OCI-LY7 (cell line): Measurements from ENCODE around the gene MRPL36. TPM values are rescaled to one million over a fixed set of nuclear protein-coding genes. Genes with fewer than 3 reads are reported as not detected.

ENCODE experiments used
- BruUV-seq: library from RNA; stranded (reverse); fragments of 400-500 nt; replicated peaks from 2 replicates; lab custom pipeline; 2021; lab: Mats Ljungman, UMichigan
- CTCF ChIA-PET: fragments of 300-600 bp; sonication (Branson Sonifier 250); formaldehyde crosslinking; loops from one replicate; lab custom pipeline; 2022; ENCODE audit warnings: antibody characterized with exemption; ENCODE audit not compliant: unreplicated experiment; lab: Charles Lee
- POLR2A ChIA-PET: fragments of 300-600 bp; sonication (Branson Sonifier 250); formaldehyde crosslinking; loops from one replicate; lab custom pipeline; 2022; ENCODE audit warnings: antibody characterized with exemption; lab: Charles Lee
- DNase-seq: peaks from one replicate; pipeline ENCODE4 v3.0.0-alpha.2; 2015; ENCODE audit warnings: low spot score
- H2AFZ ChIP-seq: fragments of 200-600 bp; sonication (generic), shearing (Covaris generic); 2 replicates; pipeline ENCODE4 v1.6.1; 2014; ENCODE audit warnings: mild to moderate bottlenecking, antibody characterized with exemption, low read length, moderate library complexity
- H3K27ac ChIP-seq: fragments of 200-600 bp; sonication (generic); 2 replicates; pipeline ENCODE4 v1.5.1; 2014; ENCODE audit warnings: mixed run types, low read depth, mild to moderate bottlenecking, moderate library complexity, low read length, inconsistent platforms; ENCODE audit not compliant: poor library complexity, severe bottlenecking
- H3K36me3 ChIP-seq: fragments of 200-600 bp; sonication (generic); 2 replicates; pipeline ENCODE4 v1.6.1; 2014; ENCODE audit warnings: mild to moderate bottlenecking, antibody characterized with exemption, low read length, moderate library complexity, mixed read lengths; ENCODE audit not compliant: insufficient read depth
- H3K4me1 ChIP-seq: fragments of 200-600 bp; sonication (generic); 2 replicates; pipeline ENCODE4 v1.5.1; 2014; ENCODE audit warnings: mild to moderate bottlenecking, low read length; ENCODE audit not compliant: insufficient read depth, poor library complexity, severe bottlenecking
- H3K4me2 ChIP-seq: fragments of 200-600 bp; sonication (generic); 2 replicates; pipeline ENCODE4 v1.6.1; 2014; ENCODE audit warnings: mild to moderate bottlenecking, low read length
- H3K4me3 ChIP-seq: fragments of 200-600 bp; sonication (generic); 2 replicates; pipeline ENCODE4 v1.5.1; 2014; ENCODE audit warnings: mild to moderate bottlenecking, low read depth, low read length; ENCODE audit not compliant: poor library complexity, severe bottlenecking
- H3K79me2 ChIP-seq: fragments of 200-600 bp; sonication (generic); 2 replicates; pipeline ENCODE4 v1.6.1; 2016; ENCODE audit warnings: low read depth, mild to moderate bottlenecking, low read length, moderate library complexity, mixed read lengths; ENCODE audit not compliant: insufficient read depth
- H3K9me2 ChIP-seq: fragments of 200-600 bp; sonication (generic); 2 replicates; pipeline ENCODE4 v1.6.1; 2016; ENCODE audit warnings: mild to moderate bottlenecking, low read length, mixed read lengths; ENCODE audit not compliant: insufficient read depth
- H3K9me3 ChIP-seq: fragments of 200-600 bp; sonication (generic); 2 replicates; pipeline ENCODE4 v1.6.1; 2014; ENCODE audit warnings: mild to moderate bottlenecking, mixed run types, low read length, mixed read lengths
- H4K20me1 ChIP-seq: fragments of 200-600 bp; sonication (generic); 2 replicates; pipeline ENCODE4 v1.6.1; 2014; ENCODE audit warnings: mild to moderate bottlenecking, antibody characterized with exemption, low read length, moderate library complexity, mixed read lengths; ENCODE audit not compliant: insufficient read depth
- CTCF ChIP-seq: fragments of 200-600 bp; sonication (generic); conservative IDR thresholded peaks from 2 replicates; pipeline ENCODE4 v1.5.1; 2014; ENCODE audit warnings: mild to moderate bottlenecking, antibody characterized with exemption, low read length, moderate library complexity, mixed read lengths
- EZH2phosphoT487 ChIP-seq: fragments of 200-600 bp; sonication (generic); IDR thresholded peaks from 2 replicates; pipeline ENCODE4 v1.6.1; 2018; ENCODE audit warnings: low read depth, borderline replicate concordance, mild to moderate bottlenecking, mixed run types, antibody characterized with exemption, low read length, moderate library complexity, mixed read lengths
- intact Hi-C: fragments of 100-400 bp; cut with micrococcal nuclease; formaldehyde crosslinking; loops from one replicate; pipeline ENCODE4 v1.10.0; 2022; ENCODE audit not compliant: unreplicated experiment
- total RNA-seq, 2 experiments: library from RNA; depleted of rRNA in 1 of 2; stranded (reverse); fragments of >200 nt in 1 of 2; shearing (Covaris generic) in 1 of 2; gene quantifications; 2 replicates each; pipeline ENCODE4 v1.2.3, GENCODE V29; 2014 to 2022

Gene MRPL36
- total RNA-seq, 2 experiments from 2014 or later, result 91.7 to 93.8 TPM

DNA sequence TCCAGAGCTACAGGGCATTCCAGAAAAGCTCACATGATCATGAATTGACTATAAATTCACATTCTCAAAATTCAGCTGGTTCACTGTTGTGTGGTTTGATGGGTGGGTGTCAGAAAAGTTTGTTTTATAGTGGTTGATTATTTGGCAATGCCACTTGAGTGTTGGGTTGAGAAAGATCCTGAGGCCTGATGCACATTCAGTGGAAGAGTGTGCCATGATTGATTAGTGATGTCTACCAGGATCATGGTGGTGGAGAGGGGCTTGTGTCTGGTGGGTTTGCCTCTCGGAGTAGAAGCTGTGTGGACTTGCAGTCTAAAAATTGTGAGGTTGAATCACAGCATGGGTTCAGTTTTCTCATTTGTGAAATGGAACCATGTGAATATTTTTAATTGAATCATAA lies 3.6 kb upstream of the MRPL36 start:
- Histone ChIP-seq H3K36me3 (peaks cover 64% of the 10 kb centered on the region), H3K4me1 (peaks cover 16% of the 10 kb centered on the region), H3K4me2 (no peak overlapping the region), H3K9me3 (no peaks in the 10 kb centered on the region), H3K79me2 (peaks cover 66% of the 10 kb centered on the region), H3K4me3 (no peak overlapping the region), H2AFZ (no peak overlapping the region), H4K20me1 (peaks cover 5% of the 10 kb centered on the region; the same call in 1 of the 2 replicates), H3K9me2 (no peaks in the 10 kb centered on the region), H3K27ac (no peak overlapping the region)
- POLR2A ChIA-PET, result interaction anchor here (1.1 to 1.5 kb wide), 2 partner anchors 10 to 17 kb away, joined by 4 to 5 read pairs; no protein-coding TSS in a partner anchor
- TF ChIP-seq EZH2phosphoT487, result no peak
- TF ChIP-seq CTCF, result no peak
- DNase-seq, result no peak
- BruUV-seq, result no TSS peak
- CTCF ChIA-PET, result interaction anchor here (1.5 kb wide), 1 partner anchor 10 kb away, joined by 4 read pairs; no protein-coding TSS in a partner anchor
- intact Hi-C loops, result no loop called here

- peak; percentile 34 for DNase-seq
- H3K79me2 ChIP-seq, result peaks cover 70% of the 10 kb centered on the region
- no TSS peak for BruUV-seq
- TF ChIP-seq EZH2phosphoT487 (no peak), CTCF (no peak)
- H3K9me2 ChIP-seq, result no peaks in the 10 kb centered on the region
- no peaks in the 10 kb centered on the region for H3K9me3 ChIP-seq
- peaks cover 64% of the 10 kb centered on the region for H3K36me3 ChIP-seq
- H3K27ac ChIP-seq, result peak overlapping the region; percentile 79
- peak overlapping the region; percentile 93 for H3K4me2 ChIP-seq
- H3K4me3 ChIP-seq, result peak overlapping the region; percentile 87
- H2AFZ ChIP-seq, result peak overlapping the region; percentile 33; the same call in 1 of the 2 replicates
- CTCF ChIA-PET, result interaction anchor here (0.5 to 0.7 kb wide), 2 partner anchors 27 to 170 kb away, joined by 3 to 4 read pairs; no protein-coding TSS in a partner anchor
- POLR2A ChIA-PET, result interaction anchor here (1.5 to 1.6 kb wide), 2 partner anchors 10 to 18 kb away, joined by 5 to 7 read pairs; no protein-coding TSS in a partner anchor
- H3K4me1 ChIP-seq, result peaks cover 23% of the 10 kb centered on the region
- intact Hi-C loops, result no loop called here
- peaks cover 5% of the 10 kb centered on the region; the same call in 1 of the 2 replicates for H4K20me1 ChIP-seq
Observed at GRCh38 chr5:1801967-1802295, 2.3 kb upstream of the MRPL36 start.
